MM.1S (cell line): ENCODE measurements around the gene FGD6.

Experiments
- DNase-seq: peaks from one replicate; pipeline ENCODE4 v3.0.0-alpha.2; 2015
- H2AFZ ChIP-seq: fragments of 300-600 bp; sonication (generic); 2 replicates; pipeline ENCODE4 v1.6.0; 2016; ENCODE audit warnings: antibody characterized with exemption, low read length
- H3F3A ChIP-seq: fragments of 300-600 bp; sonication (generic); 2 replicates; pipeline ENCODE4 v1.6.1; 2016; ENCODE audit warnings: mild to moderate bottlenecking, antibody characterized with exemption, low read length, moderate library complexity, mixed read lengths; ENCODE audit not compliant: insufficient read depth
- H3K27ac ChIP-seq: fragments of 300-600 bp; sonication (generic); 2 replicates; pipeline ENCODE4 v1.5.1; 2016; ENCODE audit warnings: mild to moderate bottlenecking, low read length
- H3K27me3 ChIP-seq: fragments of 300-600 bp; sonication (generic); replicated peaks from 2 replicates; pipeline ENCODE4 v1.6.0; 2016; ENCODE audit warnings: low read length; ENCODE audit not compliant: insufficient read depth
- H3K36me3 ChIP-seq: fragments of 300-600 bp; sonication (generic); replicated peaks from 2 replicates; pipeline ENCODE4 v1.6.1; 2016; ENCODE audit warnings: mild to moderate bottlenecking, low read length, mixed read lengths; ENCODE audit not compliant: insufficient read depth
- H3K4me1 ChIP-seq: fragments of 300-600 bp; sonication (generic); 2 replicates; pipeline ENCODE4 v1.6.1; 2016; ENCODE audit warnings: low read length, mixed read lengths
- H3K4me2 ChIP-seq: fragments of 300-600 bp; sonication (generic); 2 replicates; pipeline ENCODE4 v1.6.0; 2016; ENCODE audit warnings: low read depth, low read length
- H3K4me3 ChIP-seq: fragments of 300-600 bp; sonication (generic); 2 replicates; pipeline ENCODE4 v1.5.1; 2016; ENCODE audit warnings: low read length, mixed read lengths
- H3K79me2 ChIP-seq: fragments of 300-600 bp; sonication (generic); 2 replicates; pipeline ENCODE4 v1.6.1; 2016; ENCODE audit warnings: mixed run types, low read length, mixed read lengths
- H3K9ac ChIP-seq: fragments of 300-600 bp; sonication (generic); 2 replicates; pipeline ENCODE4 v1.6.1; 2016; ENCODE audit warnings: low read length, mixed read lengths
- H3K9me2 ChIP-seq: fragments of 300-600 bp; sonication (generic); replicated peaks from 2 replicates; pipeline ENCODE4 v1.6.1; 2016; ENCODE audit warnings: mild to moderate bottlenecking, low read length, mixed read lengths; ENCODE audit not compliant: insufficient read depth
- H3K9me3 ChIP-seq: fragments of 300-600 bp; sonication (generic); replicated peaks from 2 replicates; pipeline ENCODE4 v1.6.1; 2016; ENCODE audit warnings: mild to moderate bottlenecking, low read length, mixed read lengths; ENCODE audit not compliant: insufficient read depth
- H4K20me1 ChIP-seq: fragments of 300-600 bp; sonication (generic); 2 replicates; pipeline ENCODE4 v1.6.1; 2016; ENCODE audit warnings: mild to moderate bottlenecking, low read length, moderate library complexity, mixed read lengths; ENCODE audit not compliant: insufficient read depth
- EZH2 ChIP-seq: fragments of 300-600 bp; sonication (generic); optimal IDR thresholded peaks from 2 replicates; pipeline ENCODE3; 2017; ENCODE audit warnings: low read depth, mild to moderate bottlenecking, antibody characterized with exemption, low read length, mixed read lengths
- EZH2phosphoT487 ChIP-seq: fragments of 300-600 bp; sonication (generic); IDR thresholded peaks from 2 replicates; pipeline ENCODE4 v1.6.1; 2018; ENCODE audit warnings: antibody characterized with exemption, low read length
- TF ChIP-seq, protein P1 (sequence below): fragments of 300-600 bp; sonication (generic); IDR thresholded peaks from 2 replicates; pipeline ENCODE4 v1.5.1; 2016; ENCODE audit warnings: antibody characterized with exemption, low read length, mixed read lengths

The FGD6 gene

DNA sequence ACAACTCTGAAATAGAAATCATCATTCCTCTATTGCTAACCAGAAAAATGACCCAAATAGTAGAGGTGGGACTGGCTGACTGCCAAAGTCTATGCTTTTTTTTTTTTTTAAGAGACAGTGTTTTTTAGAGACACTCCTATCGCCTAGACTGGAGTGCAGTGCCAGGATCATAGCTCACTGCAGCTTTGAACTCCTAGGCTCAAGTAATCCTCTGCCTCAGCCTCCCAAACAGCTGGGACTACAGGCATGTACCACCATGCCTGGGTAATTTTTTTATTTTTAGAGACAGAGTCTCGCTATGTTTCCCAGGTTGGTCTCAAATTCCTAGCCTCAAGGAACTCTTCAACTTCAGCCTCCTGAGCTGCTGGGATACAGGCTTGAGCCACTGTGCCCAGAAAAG lies 163.1 kb downstream of the FGD6 start:
- no peak overlapping the region for H2AFZ ChIP-seq
- H3K9me3 ChIP-seq, result no peaks in the 10 kb centered on the region
- no peaks in the 10 kb centered on the region for H4K20me1 ChIP-seq
- H3K4me1 ChIP-seq, result no peaks in the 10 kb centered on the region
- no peak overlapping the region for H3K27ac ChIP-seq
- H3K79me2 ChIP-seq, result no peaks in the 10 kb centered on the region
- H3F3A ChIP-seq, result no peaks in the 10 kb centered on the region
- no peak overlapping the region for H3K4me3 ChIP-seq
- no peaks in the 10 kb centered on the region for H3K27me3 ChIP-seq
- TF ChIP-seq EZH2 (no peak), EZH2phosphoT487 (no peak)
- TF ChIP-seq, protein P1, sequence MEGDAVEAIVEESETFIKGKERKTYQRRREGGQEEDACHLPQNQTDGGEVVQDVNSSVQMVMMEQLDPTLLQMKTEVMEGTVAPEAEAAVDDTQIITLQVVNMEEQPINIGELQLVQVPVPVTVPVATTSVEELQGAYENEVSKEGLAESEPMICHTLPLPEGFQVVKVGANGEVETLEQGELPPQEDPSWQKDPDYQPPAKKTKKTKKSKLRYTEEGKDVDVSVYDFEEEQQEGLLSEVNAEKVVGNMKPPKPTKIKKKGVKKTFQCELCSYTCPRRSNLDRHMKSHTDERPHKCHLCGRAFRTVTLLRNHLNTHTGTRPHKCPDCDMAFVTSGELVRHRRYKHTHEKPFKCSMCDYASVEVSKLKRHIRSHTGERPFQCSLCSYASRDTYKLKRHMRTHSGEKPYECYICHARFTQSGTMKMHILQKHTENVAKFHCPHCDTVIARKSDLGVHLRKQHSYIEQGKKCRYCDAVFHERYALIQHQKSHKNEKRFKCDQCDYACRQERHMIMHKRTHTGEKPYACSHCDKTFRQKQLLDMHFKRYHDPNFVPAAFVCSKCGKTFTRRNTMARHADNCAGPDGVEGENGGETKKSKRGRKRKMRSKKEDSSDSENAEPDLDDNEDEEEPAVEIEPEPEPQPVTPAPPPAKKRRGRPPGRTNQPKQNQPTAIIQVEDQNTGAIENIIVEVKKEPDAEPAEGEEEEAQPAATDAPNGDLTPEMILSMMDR, result no peak
- peaks cover 10% of the 10 kb centered on the region; the same call in 1 of the 2 replicates for H3K36me3 ChIP-seq
- H3K4me2 ChIP-seq, result no peak overlapping the region
- no peaks in the 10 kb centered on the region for H3K9me2 ChIP-seq
- DNase-seq, result no peak
- no peak overlapping the region for H3K9ac ChIP-seq

DNA sequence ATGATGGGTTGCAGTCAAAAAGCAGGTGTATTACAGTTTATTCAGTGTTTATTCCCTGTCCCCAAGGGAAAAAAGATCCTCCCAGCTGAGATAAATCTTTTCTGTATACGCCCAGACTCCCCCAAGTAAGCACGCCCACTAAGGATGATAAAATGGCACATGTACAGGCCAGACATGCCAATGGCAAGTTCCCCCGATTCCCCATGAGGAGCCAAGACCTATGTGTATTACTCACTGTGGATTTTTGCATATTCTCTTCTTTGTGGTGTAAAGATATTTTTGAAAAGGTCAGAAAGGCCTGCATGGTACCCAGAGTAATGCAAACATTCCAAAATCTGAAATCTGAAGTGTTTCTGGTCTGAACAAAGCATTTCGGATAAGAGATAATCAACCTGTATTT lies 166.0 kb downstream of the FGD6 start:
- Histone ChIP-seq H3K4me1 (no peaks in the 10 kb centered on the region), H3K36me3 (0 out of 2 replicates have a peak, but pooled peaks cover 5% of the 10 kb centered on the region), H3K9me3 (no peaks in the 10 kb centered on the region), H2AFZ (no peak overlapping the region), H3K9me2 (no peaks in the 10 kb centered on the region), H3K79me2 (no peaks in the 10 kb centered on the region), H3K4me2 (no peak overlapping the region), H3K27me3 (no peaks in the 10 kb centered on the region), H3K4me3 (no peak overlapping the region), H3K9ac (no peak overlapping the region), H3F3A (no peaks in the 10 kb centered on the region), H4K20me1 (no peaks in the 10 kb centered on the region), H3K27ac (no peak overlapping the region)
- no peak for TF ChIP-seq EZH2phosphoT487
- no peak for TF ChIP-seq EZH2
- TF ChIP-seq, protein P1, result no peak
- no peak for DNase-seq

DNA sequence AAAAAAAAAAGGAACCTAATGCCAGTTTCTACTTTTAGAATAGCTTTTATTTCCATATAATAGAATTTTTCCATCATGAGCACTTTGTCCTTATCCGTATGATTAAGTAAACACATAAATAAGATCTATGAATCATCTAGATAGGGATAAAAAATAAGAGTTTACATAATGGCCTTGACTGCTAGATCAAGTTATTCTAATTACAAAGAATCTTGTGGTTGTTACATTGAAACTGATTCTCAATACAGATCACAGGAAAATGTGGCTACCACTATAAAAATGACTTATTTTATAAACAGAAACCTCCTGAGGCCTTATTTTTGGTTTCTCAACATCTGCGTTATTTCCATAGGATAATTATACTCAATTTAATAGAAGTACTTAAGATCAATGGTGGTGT lies 179.4 kb downstream of the FGD6 start:
- H3K9me3 ChIP-seq, result no peaks in the 10 kb centered on the region

More for the DNA sequence above, 179.4 kb downstream of the FGD6 start:
- Histone ChIP-seq H3K9ac (no peak overlapping the region), H3K4me3 (no peak overlapping the region), H3K27ac (no peak overlapping the region), H3K27me3 (no peaks in the 10 kb centered on the region), H2AFZ (no peak overlapping the region), H3K4me2 (no peak overlapping the region), H3F3A (no peaks in the 10 kb centered on the region), H3K9me2 (no peaks in the 10 kb centered on the region), H4K20me1 (no peaks in the 10 kb centered on the region), H3K4me1 (no peaks in the 10 kb centered on the region), H3K36me3 (no peaks in the 10 kb centered on the region), H3K79me2 (no peaks in the 10 kb centered on the region)
- DNase-seq, result no peak
- TF ChIP-seq, protein P1, result no peak
- TF ChIP-seq EZH2 (no peak), EZH2phosphoT487 (no peak)
